HG02623 (cell line): Measurements from ENCODE around the gene HTR1D.

Experiments used
- ATAC-seq: cut with Tn5 transposase; IDR thresholded peaks from one replicate; pipeline ENCODE4 v1.9.1; 2021; ENCODE audit warnings: moderate library complexity; ENCODE audit not compliant: unreplicated experiment

The HTR1D gene

DNA sequence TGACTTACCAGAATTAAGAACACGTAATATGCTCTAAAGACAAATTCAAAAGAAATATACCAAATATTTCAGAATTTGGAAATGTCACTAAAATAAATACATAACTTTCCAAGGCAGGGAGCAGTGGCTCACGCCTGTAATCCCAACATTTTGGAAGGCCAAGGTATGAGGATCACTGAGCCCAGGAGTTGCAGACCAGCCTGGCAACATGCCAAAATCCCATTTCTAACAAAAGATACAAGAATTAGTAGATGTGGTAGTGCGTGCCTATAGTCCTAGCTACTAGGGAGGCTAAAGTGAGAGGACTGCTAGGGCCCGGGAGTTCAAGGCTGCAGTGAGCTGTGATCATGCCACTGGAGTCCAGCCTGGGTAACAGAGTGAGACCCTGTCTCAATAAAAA, 60.4 kb downstream of the HTR1D start:
- ATAC-seq, result no peak

DNA sequence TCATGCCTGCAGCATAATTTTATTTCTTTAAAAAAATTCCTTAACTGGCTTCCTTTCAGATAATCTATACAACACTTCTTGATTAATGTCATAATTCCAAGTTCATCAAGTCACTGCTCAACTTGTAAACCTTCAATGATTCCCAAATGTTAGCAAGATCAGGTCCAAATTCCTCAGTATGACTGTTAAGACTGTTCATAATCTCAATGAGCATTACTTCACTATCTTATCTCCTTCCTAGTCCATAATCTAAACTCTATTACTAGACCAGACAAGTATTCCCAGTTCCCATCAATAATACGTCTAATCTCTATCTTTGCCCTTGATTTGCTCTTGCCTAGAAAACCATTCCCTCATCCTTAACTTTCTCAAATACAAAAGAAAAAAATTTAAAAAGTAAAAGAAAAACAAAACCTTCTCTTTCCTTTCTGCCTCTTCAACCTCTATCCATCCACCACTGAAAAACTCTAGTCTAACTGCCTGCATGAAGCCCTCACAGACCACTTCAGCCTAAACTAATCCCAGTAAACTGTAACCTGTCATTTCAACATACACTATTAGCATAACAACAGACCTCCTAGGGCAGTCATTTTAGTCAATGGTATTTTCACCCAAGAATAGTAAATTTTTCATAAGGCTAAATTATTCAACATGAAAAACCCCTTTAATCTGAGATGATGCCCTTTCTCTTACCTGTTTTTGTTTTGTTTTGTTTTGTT, 64.2 kb downstream of the HTR1D start:
- no peak for ATAC-seq

DNA sequence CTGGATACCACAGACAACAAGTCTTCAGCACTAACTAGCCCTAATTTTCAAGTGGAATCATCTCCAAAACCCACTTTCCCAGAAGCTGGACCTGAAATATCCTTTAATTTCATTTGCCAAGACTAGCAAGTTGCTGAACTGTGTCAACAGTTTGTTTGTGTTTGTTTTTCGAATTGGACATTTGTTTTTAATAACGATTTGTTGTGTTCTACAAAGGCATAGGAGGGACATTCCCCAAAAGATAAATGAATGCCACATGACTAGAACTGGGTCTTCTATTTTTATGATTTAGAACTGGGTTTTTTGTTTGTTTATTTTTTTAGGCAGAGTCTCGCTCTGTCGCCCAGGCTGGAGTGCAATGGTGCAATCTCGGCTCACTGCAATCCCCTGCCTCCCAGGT, 66.6 kb downstream of the HTR1D start:
- ATAC-seq, result no peak

- no peak for ATAC-seq
Observed at GRCh38 chr1:23150125-23150524, 67.2 kb downstream of the HTR1D start.

- ATAC-seq, result no peak
Observed at GRCh38 chr1:23149114-23149513, 68.2 kb downstream of the HTR1D start.

DNA sequence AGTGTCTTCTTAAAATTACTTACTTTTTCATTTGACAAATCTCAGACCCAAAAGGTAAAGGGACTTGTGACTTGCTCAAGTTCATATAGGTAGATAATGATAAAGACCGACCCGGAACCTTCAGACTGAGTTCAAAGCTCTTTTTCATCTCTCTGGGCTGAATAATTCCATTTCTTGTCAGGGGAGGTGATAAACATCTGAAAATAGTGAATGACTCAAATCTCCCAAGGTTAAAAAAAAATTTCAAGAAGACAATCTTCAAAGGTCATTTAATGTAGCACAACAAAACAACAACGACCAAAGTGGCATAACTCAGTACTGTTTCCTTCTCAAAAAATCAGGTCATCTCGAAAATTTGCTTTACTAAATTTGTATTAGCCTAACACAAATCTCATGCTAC, 69.2 kb downstream of the HTR1D start:
- ATAC-seq, result no peak
